Prostate gland (tissue), 2 donors: Measurements from ENCODE around the gene FITM2. TPM values are rescaled to one million over a fixed set of nuclear protein-coding genes. Genes with fewer than 3 reads are reported as not detected.

Experiments
- DNase-seq: peaks from one replicate; pipeline ENCODE4 v3.0.0-alpha.2; 2019; ENCODE audit warnings: low spot score
- H3K27ac ChIP-seq, 2 donors: fragments of 200-600 bp; sonication (generic); 2 replicates each; pipeline ENCODE4 v1.5.1; 2017 to 2019
- H3K27me3 ChIP-seq: fragments of 200-600 bp; sonication (generic); replicated peaks from 2 replicates; pipeline ENCODE4 v1.5.1; 2019; ENCODE audit not compliant: insufficient read depth
- H3K36me3 ChIP-seq, 2 donors: fragments of 200-600 bp; sonication (generic); 1 replicate in 1 of 2; 2 replicates in 1 of 2; pipeline versions ENCODE4 v1.5.1 to v1.8.1; 2017 to 2019
- H3K4me1 ChIP-seq: fragments of 200-600 bp; sonication (generic); replicated peaks from 2 replicates; pipeline ENCODE4 v1.5.1; 2019
- H3K4me3 ChIP-seq, 2 donors: fragments of 200-600 bp; sonication (generic); 2 replicates each; pipeline ENCODE4 v1.5.1; 2017 to 2019
- H3K9me3 ChIP-seq: fragments of 200-600 bp; sonication (generic); 2 replicates; pipeline ENCODE4 v1.5.1; 2017
- POLR2A ChIP-seq: fragments of 450-650 bp; IDR thresholded peaks from one replicate; pipeline ENCODE4 v1.6.1; 2016; ENCODE audit warnings: antibody characterized with exemption, mild to moderate bottlenecking
- POLR2AphosphoS5 ChIP-seq: sonication (generic); formaldehyde crosslinking; IDR thresholded peaks from one replicate; pipeline ENCODE4 v1.6.1; 2017; ENCODE audit warnings: antibody characterized with exemption
- WGBS: methylation state at CpG from one replicate; pipeline ENCODE4 v1.1.5; 2018; 5-methylcytosine and 5-hydroxymethylcytosine counted together
- intact Hi-C: fragments of 100-400 bp; cut with DNase I; formaldehyde crosslinking; loops from one replicate; pipeline ENCODE4 v1.14.2; 2022
- total RNA-seq, 2 donors: library from RNA; depleted of rRNA; stranded (reverse); fragments of >200 nt; gene quantifications; one replicate each; pipeline ENCODE4 v1.1.0, GENCODE V29; 2016
- TF ChIP-seq, protein P1 (sequence below), 4 experiments: fragments of 200-600 bp in 2 of 4; fragments of 450-650 bp in 2 of 4; sonication (generic) in 2 of 4; IDR thresholded peaks; 1 replicate in 3 of 4; 2 replicates in 1 of 4; pipeline ENCODE4 v1.5.1; 2016 to 2019; ENCODE audit warnings: antibody characterized with exemption in 4 of 4, mild to moderate bottlenecking in 2 of 4, moderate library complexity in 2 of 4

Gene FITM2
- total RNA-seq, 2 donors from 2014 or later = 11.6 to 24.2 TPM

- WGBS = 88% methylated on average over 4 of the region's 4 CpGs
- TF ChIP-seq, protein P1, sequence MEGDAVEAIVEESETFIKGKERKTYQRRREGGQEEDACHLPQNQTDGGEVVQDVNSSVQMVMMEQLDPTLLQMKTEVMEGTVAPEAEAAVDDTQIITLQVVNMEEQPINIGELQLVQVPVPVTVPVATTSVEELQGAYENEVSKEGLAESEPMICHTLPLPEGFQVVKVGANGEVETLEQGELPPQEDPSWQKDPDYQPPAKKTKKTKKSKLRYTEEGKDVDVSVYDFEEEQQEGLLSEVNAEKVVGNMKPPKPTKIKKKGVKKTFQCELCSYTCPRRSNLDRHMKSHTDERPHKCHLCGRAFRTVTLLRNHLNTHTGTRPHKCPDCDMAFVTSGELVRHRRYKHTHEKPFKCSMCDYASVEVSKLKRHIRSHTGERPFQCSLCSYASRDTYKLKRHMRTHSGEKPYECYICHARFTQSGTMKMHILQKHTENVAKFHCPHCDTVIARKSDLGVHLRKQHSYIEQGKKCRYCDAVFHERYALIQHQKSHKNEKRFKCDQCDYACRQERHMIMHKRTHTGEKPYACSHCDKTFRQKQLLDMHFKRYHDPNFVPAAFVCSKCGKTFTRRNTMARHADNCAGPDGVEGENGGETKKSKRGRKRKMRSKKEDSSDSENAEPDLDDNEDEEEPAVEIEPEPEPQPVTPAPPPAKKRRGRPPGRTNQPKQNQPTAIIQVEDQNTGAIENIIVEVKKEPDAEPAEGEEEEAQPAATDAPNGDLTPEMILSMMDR (IDR thresholded peaks at IDR 0.05) = no peak
- TF ChIP-seq POLR2A (no peak), POLR2AphosphoS5 (no peak)
- Histone ChIP-seq H3K9me3 (no peaks in the 10 kb centered on the region), H3K4me3 (no peak overlapping the region), H3K27ac (no peak overlapping the region), H3K4me1 (peaks cover 2% of the 10 kb centered on the region), H3K36me3 (no peaks in the 10 kb centered on the region), H3K27me3 (no peaks in the 10 kb centered on the region)
- DNase-seq = no peak
- intact Hi-C loops = no loop called here
These were observed 13.3 kb downstream of the FITM2 start for GRCh38 chr20:44297721-44298120.

GRCh38 chr20:44296011-44296410 lies 15.0 kb downstream of the FITM2 start:
- H3K4me1 ChIP-seq = no peaks in the 10 kb centered on the region
- H3K4me3 ChIP-seq = no peak overlapping the region
- TF ChIP-seq POLR2A (no peak), POLR2AphosphoS5 (no peak)
- TF ChIP-seq, protein P1 (IDR thresholded peaks at IDR 0.05) = no peak
- H3K27me3 ChIP-seq = no peaks in the 10 kb centered on the region
- no peak for DNase-seq
- no peaks in the 10 kb centered on the region for H3K36me3 ChIP-seq
- no peak overlapping the region for H3K27ac ChIP-seq
- intact Hi-C loops = no loop called here
- 82% methylated on average over 7 of the region's 7 CpGs for WGBS
- H3K9me3 ChIP-seq = no peaks in the 10 kb centered on the region

DNA sequence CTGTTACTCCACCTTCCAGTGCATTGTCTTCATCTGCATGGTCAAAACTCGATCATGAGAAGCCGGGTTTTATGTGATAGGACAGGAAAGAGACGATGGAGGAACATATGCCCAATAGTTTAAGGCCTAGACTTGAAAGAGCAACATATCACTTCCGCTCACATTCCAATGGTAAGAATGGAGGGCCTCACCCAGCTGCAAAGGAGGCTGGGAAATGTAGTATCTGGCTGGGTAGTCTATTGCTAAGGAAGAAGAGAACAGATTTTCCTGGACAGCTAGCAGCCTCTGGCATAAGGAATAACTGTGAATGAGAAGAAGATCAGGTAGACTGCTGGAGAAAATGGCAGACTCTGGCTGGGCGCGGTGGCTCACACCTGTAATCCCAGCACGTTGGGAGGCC lies 19.2 kb downstream of the FITM2 start:
- no peak overlapping the region for H3K4me3 ChIP-seq
- TF ChIP-seq POLR2A (no peak), POLR2AphosphoS5 (no peak)
- TF ChIP-seq, protein P1 (IDR thresholded peaks at IDR 0.05) = no peak
- WGBS = 93% methylated on average over 7 of the region's 7 CpGs
- no peaks in the 10 kb centered on the region for H3K27me3 ChIP-seq
- no peak overlapping the region for H3K27ac ChIP-seq
- no peaks in the 10 kb centered on the region for H3K9me3 ChIP-seq
- no peak for DNase-seq
- intact Hi-C loops = no loop called here
- H3K36me3 ChIP-seq = no peaks in the 10 kb centered on the region
- H3K4me1 ChIP-seq = no peaks in the 10 kb centered on the region

GRCh38 chr20:44288252-44288651 lies 22.8 kb downstream of the FITM2 start:
- no peak for TF ChIP-seq POLR2A
- no peak for TF ChIP-seq POLR2AphosphoS5
- TF ChIP-seq, protein P1 (IDR thresholded peaks at IDR 0.05) = no peak
- WGBS = 98% methylated on average over 3 of the region's 3 CpGs
- intact Hi-C loops = no loop called here

GRCh38 chr20:44287272-44288097 lies 23.5 kb downstream of the FITM2 start:
- intact Hi-C loops = no loop called here
- no peak for DNase-seq

More at GRCh38 chr20:44288252-44288651, 22.8 kb downstream of the FITM2 start:
- Histone ChIP-seq H3K36me3 (no peaks in the 10 kb centered on the region), H3K27ac (no peak overlapping the region), H3K4me1 (no peaks in the 10 kb centered on the region), H3K4me3 (no peak overlapping the region), H3K27me3 (no peaks in the 10 kb centered on the region), H3K9me3 (no peaks in the 10 kb centered on the region)
- no peak for DNase-seq

More at GRCh38 chr20:44287272-44288097, 23.5 kb downstream of the FITM2 start:
- WGBS = 60% methylated on average over 5 of the region's 5 CpGs
- H3K9me3 ChIP-seq = no peaks in the 10 kb centered on the region
- no peaks in the 10 kb centered on the region for H3K4me1 ChIP-seq
- TF ChIP-seq POLR2A = no peak
- TF ChIP-seq, protein P1 (IDR thresholded peaks at IDR 0.05) = no peak
- TF ChIP-seq POLR2AphosphoS5 = no peak
- no peaks in the 10 kb centered on the region for H3K36me3 ChIP-seq
- no peaks in the 10 kb centered on the region for H3K27me3 ChIP-seq
- H3K27ac ChIP-seq = no peak overlapping the region
- H3K4me3 ChIP-seq = no peak overlapping the region
